Upper lobe of right lung (tissue), 1 donor: ENCODE measurements around the gene FSTL5. TPM values are rescaled to one million over a fixed set of nuclear protein-coding genes. Genes with fewer than 3 reads are reported as not detected.

Source experiments
- ATAC-seq: fragments of 200-7000 bp; cut with Tn5 transposase; one replicate; pipeline ENCODE4 v1.9.1; 2020; ENCODE audit warnings: mild to moderate bottlenecking, moderate library complexity
- DNase-seq: peaks from one replicate; pipeline ENCODE4 v3.0.0-alpha.2; 2020
- H3K27ac ChIP-seq: fragments of 200-600 bp; one replicate; pipeline ENCODE4 v1.8.0; 2022
- H3K27me3 ChIP-seq: fragments of 200-600 bp; one replicate; pipeline ENCODE4 v1.8.0; 2022; ENCODE audit warnings: mild to moderate bottlenecking
- H3K36me3 ChIP-seq: fragments of 200-600 bp; one replicate; pipeline ENCODE4 v1.8.0; 2022
- H3K4me1 ChIP-seq: fragments of 200-600 bp; one replicate; pipeline ENCODE4 v1.8.0; 2022
- H3K4me3 ChIP-seq: fragments of 200-600 bp; one replicate; pipeline ENCODE4 v1.8.0; 2022; ENCODE audit warnings: mild to moderate bottlenecking
- H3K9me3 ChIP-seq: fragments of 200-600 bp; one replicate; pipeline ENCODE4 v1.8.0; 2022
- CTCF ChIP-seq: fragments of 200-600 bp; IDR thresholded peaks from one replicate; pipeline ENCODE4 v1.8.0; 2022; ENCODE audit warnings: antibody characterized with exemption
- intact Hi-C: fragments of 100-400 bp; cut with DNase I; formaldehyde crosslinking; loops from one replicate; pipeline ENCODE4 v1.11.0; 2022
- total RNA-seq: library from RNA; stranded (reverse); fragmentation: NEBNext Ultra II Directional; extraction: Animal tissue kit (Norgen Biotek cat#: 25700); gene quantifications from one replicate; pipeline ENCODE4 v1.2.1, GENCODE V29; 2021
- donor health status: DM: no; HTN: yes; CAD: no; lungs with severe emphysema.

The FSTL5 gene
- total RNA-seq, 1 donor from 2014 or later = 0.12 TPM

- H3K27me3 ChIP-seq = no peaks in the 10 kb centered on the region
- no peak overlapping the region for H3K27ac ChIP-seq
- no peak for DNase-seq
- no peaks in the 10 kb centered on the region for H3K4me1 ChIP-seq
- intact Hi-C loops = no loop called here
- ATAC-seq = no peak
- no peaks in the 10 kb centered on the region for H3K9me3 ChIP-seq
- TF ChIP-seq CTCF = no peak
- H3K4me3 ChIP-seq = no peak overlapping the region
- no peaks in the 10 kb centered on the region for H3K36me3 ChIP-seq
Measured at GRCh38 chr4:162010362-162010761, 153.4 kb downstream of the FSTL5 start.

GRCh38 chr4:161992317-161992716, 171.5 kb downstream of the FSTL5 start:
- no peaks in the 10 kb centered on the region for H3K4me1 ChIP-seq
- H3K4me3 ChIP-seq = no peak overlapping the region
- DNase-seq (no peak), ATAC-seq (no peak)
- no peak for TF ChIP-seq CTCF
- H3K9me3 ChIP-seq = no peaks in the 10 kb centered on the region
- no peaks in the 10 kb centered on the region for H3K27me3 ChIP-seq
- intact Hi-C loops = no loop called here
- no peaks in the 10 kb centered on the region for H3K36me3 ChIP-seq
- no peak overlapping the region for H3K27ac ChIP-seq

- no peaks in the 10 kb centered on the region for H3K9me3 ChIP-seq
- no peaks in the 10 kb centered on the region for H3K4me1 ChIP-seq
- intact Hi-C loops = no loop called here
- DNase-seq (no peak), ATAC-seq (no peak)
- no peaks in the 10 kb centered on the region for H3K36me3 ChIP-seq
- no peaks in the 10 kb centered on the region for H3K27me3 ChIP-seq
- H3K27ac ChIP-seq = no peak overlapping the region
- TF ChIP-seq CTCF = no peak
- H3K4me3 ChIP-seq = no peak overlapping the region
Measured at GRCh38 chr4:161991811-161992210, 172.0 kb downstream of the FSTL5 start.

GRCh38 chr4:161990721-161991120, 173.1 kb downstream of the FSTL5 start:
- Histone ChIP-seq H3K27me3 (no peaks in the 10 kb centered on the region), H3K4me1 (no peaks in the 10 kb centered on the region), H3K9me3 (no peaks in the 10 kb centered on the region), H3K27ac (no peak overlapping the region), H3K36me3 (no peaks in the 10 kb centered on the region), H3K4me3 (no peak overlapping the region)
- no peak for ATAC-seq
- no peak for DNase-seq
- no peak for TF ChIP-seq CTCF
- intact Hi-C loops = no loop called here

GRCh38 chr4:161988946-161989345, 174.9 kb downstream of the FSTL5 start:
- Histone ChIP-seq H3K27me3 (no peaks in the 10 kb centered on the region), H3K27ac (no peak overlapping the region), H3K36me3 (no peaks in the 10 kb centered on the region), H3K4me1 (no peaks in the 10 kb centered on the region), H3K9me3 (no peaks in the 10 kb centered on the region), H3K4me3 (no peak overlapping the region)
- DNase-seq = no peak
- TF ChIP-seq CTCF = no peak
- intact Hi-C loops = no loop called here
- no peak for ATAC-seq

GRCh38 chr4:161987611-161988010, 176.2 kb downstream of the FSTL5 start:
- Histone ChIP-seq H3K9me3 (no peaks in the 10 kb centered on the region), H3K27ac (no peak overlapping the region), H3K27me3 (no peaks in the 10 kb centered on the region), H3K4me3 (no peak overlapping the region), H3K4me1 (no peaks in the 10 kb centered on the region), H3K36me3 (no peaks in the 10 kb centered on the region)
- ATAC-seq = no peak
- intact Hi-C loops = no loop called here
- no peak for TF ChIP-seq CTCF
- no peak for DNase-seq
